Measurements from ENCODE around the gene ADAMTS6.

Gene ADAMTS6

DNA sequence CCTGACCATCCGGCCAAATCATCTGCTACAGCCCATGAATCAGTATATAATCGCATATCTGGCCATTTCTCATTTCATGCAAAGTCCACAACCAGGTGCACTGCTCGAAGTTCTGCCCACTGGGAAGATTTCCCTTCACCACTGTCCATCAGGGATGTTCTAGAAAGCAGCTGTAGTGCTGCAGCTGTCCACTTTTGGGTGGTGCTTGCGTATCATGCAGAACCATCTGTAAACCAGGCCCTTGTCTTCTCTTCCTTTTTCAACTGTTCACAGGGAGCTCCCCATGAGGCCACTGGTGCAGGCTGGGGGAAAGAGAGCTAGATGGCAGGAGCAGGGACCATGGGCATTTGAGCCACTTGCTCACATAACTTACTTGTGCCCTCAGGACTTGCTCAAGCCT is 7.4 kb upstream of the ADAMTS6 start:
- no peak for TF ChIP-seq FOXM1 (IDR thresholded peaks at IDR 0.05; ENCODE audit: borderline replicate concordance, low read depth)
- TF ChIP-seq, protein P1, sequence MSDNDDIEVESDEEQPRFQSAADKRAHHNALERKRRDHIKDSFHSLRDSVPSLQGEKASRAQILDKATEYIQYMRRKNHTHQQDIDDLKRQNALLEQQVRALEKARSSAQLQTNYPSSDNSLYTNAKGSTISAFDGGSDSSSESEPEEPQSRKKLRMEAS (IDR thresholded peaks at IDR 0.05) = no peak
- no peak for TF ChIP-seq RAD21 (IDR thresholded peaks at IDR 0.05; ENCODE audit: low read depth)
- TF ChIP-seq TEAD4 (IDR thresholded peaks at IDR 0.05) = no peak
- TF ChIP-seq EGR1 (IDR thresholded peaks at IDR 0.05) = no peak
- no peak for TF ChIP-seq YY1 (IDR thresholded peaks at IDR 0.05; ENCODE audit: low read depth)
- no peak for TF ChIP-seq NFIC (IDR thresholded peaks at IDR 0.05)
- TF ChIP-seq ZBTB7A (IDR thresholded peaks at IDR 0.05; ENCODE audit: low read depth) = no peak
- TF ChIP-seq, protein P2, sequence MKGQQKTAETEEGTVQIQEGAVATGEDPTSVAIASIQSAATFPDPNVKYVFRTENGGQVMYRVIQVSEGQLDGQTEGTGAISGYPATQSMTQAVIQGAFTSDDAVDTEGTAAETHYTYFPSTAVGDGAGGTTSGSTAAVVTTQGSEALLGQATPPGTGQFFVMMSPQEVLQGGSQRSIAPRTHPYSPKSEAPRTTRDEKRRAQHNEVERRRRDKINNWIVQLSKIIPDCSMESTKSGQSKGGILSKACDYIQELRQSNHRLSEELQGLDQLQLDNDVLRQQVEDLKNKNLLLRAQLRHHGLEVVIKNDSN (IDR thresholded peaks at IDR 0.05) = no peak
- no peak for TF ChIP-seq CEBPB (IDR thresholded peaks at IDR 0.05)
- TF ChIP-seq EP300 (IDR thresholded peaks at IDR 0.05; ENCODE audit: borderline replicate concordance) = no peak
- TF ChIP-seq TAF1 (IDR thresholded peaks at IDR 0.05; ENCODE audit: low read depth) = no peak
- no peak for TF ChIP-seq TCF12 (IDR thresholded peaks at IDR 0.05; ENCODE audit: low read depth)
- TF ChIP-seq CREB1 (IDR thresholded peaks at IDR 0.05; ENCODE audit: low read depth) = no peak
- TF ChIP-seq, protein P3, sequence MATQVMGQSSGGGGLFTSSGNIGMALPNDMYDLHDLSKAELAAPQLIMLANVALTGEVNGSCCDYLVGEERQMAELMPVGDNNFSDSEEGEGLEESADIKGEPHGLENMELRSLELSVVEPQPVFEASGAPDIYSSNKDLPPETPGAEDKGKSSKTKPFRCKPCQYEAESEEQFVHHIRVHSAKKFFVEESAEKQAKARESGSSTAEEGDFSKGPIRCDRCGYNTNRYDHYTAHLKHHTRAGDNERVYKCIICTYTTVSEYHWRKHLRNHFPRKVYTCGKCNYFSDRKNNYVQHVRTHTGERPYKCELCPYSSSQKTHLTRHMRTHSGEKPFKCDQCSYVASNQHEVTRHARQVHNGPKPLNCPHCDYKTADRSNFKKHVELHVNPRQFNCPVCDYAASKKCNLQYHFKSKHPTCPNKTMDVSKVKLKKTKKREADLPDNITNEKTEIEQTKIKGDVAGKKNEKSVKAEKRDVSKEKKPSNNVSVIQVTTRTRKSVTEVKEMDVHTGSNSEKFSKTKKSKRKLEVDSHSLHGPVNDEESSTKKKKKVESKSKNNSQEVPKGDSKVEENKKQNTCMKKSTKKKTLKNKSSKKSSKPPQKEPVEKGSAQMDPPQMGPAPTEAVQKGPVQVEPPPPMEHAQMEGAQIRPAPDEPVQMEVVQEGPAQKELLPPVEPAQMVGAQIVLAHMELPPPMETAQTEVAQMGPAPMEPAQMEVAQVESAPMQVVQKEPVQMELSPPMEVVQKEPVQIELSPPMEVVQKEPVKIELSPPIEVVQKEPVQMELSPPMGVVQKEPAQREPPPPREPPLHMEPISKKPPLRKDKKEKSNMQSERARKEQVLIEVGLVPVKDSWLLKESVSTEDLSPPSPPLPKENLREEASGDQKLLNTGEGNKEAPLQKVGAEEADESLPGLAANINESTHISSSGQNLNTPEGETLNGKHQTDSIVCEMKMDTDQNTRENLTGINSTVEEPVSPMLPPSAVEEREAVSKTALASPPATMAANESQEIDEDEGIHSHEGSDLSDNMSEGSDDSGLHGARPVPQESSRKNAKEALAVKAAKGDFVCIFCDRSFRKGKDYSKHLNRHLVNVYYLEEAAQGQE (IDR thresholded peaks at IDR 0.05; ENCODE audit: low read depth) = no peak

DNA sequence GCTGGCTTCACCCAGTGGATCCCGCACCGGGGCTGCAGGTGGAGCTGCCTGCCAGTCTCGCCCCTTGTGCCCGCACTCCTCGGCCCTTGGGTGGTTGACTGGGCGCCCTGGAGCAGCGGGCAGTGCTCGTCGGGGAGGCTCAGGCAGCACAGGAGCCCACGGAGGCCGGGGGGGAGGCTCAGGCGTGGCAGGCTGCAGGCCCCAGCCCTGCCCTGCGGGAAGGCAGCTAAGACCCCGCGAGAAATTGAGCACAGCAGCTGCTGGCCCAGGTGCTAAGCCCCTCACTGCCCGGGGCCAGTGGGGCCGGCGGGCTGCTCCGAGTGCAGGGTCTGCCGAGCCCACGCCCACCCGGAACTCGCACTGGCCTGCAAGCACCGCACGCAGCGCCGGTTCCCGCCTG is 3.7 kb upstream of the ADAMTS6 start:
- TF ChIP-seq, protein P1 (IDR thresholded peaks at IDR 0.05) = no peak
- TF ChIP-seq NFIC (IDR thresholded peaks at IDR 0.05) (no peak), TEAD4 (IDR thresholded peaks at IDR 0.05) (no peak), ZBTB7A (IDR thresholded peaks at IDR 0.05; ENCODE audit: low read depth) (no peak)
- TF ChIP-seq, protein P3 (IDR thresholded peaks at IDR 0.05; ENCODE audit: low read depth) = no peak
- TF ChIP-seq, protein P2 (IDR thresholded peaks at IDR 0.05) = no peak

DNA sequence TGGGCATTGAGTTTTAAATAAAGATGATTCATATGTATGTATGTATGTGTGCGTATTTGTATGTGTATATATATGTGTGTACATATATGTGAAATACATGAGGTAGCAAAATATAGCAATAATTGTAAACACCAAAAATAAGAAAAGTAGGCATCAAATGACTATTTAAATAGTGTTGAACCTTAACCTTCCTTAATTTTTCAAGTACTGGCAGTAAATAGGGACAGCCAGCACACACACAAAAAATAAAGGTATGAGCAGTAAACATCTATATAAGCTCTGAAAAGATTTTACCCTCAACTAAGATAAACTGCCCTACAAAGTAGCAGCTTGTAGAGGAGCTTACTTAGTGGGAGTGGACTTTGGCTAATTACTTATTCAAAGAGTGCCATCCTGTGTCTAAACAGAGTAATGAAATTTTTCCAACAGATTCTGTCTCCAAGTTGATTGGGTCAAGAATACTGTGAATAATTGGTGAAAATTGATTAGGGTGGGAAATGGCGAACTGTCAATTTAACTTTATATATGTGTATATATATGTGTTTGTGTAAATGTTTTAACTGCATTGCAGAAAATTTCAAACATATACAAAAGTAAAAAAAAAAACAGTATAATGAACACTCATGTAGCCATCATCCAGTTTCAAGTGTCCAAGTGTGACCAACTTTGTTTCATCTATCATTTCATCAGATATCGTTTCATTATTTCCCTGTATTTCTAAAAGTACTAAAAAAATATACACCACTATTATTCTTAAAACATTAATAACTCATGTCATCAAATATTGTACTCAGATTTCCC is 2.0 kb upstream of the ADAMTS6 start:
- peak; percentile 79 for TF ChIP-seq RAD21 (IDR thresholded peaks at IDR 0.05; ENCODE audit: low read depth)
- no peak for TF ChIP-seq TCF12 (IDR thresholded peaks at IDR 0.05; ENCODE audit: low read depth)

DNA sequence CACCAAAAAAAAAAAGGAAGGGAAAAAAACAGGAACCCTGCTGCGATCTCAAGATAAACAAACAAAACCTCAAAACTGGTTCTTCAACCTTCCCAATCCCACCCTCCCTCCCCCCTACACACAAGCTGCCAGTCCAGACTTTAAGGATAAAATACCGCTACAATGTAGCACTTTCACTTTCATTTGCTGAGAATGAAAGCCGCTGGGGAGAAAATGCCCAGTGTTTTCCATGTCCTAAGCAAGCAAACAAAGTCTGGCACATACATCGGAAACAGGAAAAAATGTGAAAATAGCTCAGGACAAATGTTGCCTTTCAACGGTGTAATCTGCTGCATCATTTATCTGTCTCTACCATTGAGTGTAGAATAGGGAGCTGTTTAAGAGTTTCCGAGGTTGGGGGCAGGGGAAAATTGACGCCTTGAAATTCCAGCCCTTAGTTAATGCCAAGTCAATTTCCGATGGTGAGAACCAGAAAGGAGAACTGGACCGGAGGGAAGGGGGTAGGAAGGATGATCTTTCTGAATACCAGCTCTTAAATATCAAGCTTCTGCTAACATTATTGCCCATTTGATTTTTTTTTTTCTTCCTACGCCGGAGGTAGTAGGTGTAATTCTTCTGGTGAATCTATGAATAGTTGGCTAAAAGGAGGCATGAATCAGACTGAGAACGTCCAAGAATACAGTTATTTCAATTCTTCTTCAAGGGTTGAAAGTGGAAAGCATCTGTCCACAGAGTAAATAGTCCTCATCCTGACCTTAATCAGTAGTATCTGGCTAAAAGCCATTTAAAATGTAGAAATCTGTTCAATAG is 1.2 kb upstream of the ADAMTS6 start:
- TF ChIP-seq, protein P1 (IDR thresholded peaks at IDR 0.05) = no peak
- TF ChIP-seq TEAD4 (IDR thresholded peaks at IDR 0.05) (no peak), CREB1 (IDR thresholded peaks at IDR 0.05; ENCODE audit: low read depth) (no peak), TAF1 (IDR thresholded peaks at IDR 0.05; ENCODE audit: low read depth) (no peak), YY1 (IDR thresholded peaks at IDR 0.05; ENCODE audit: low read depth) (no peak), ZBTB7A (IDR thresholded peaks at IDR 0.05; ENCODE audit: low read depth) (no peak), RAD21 (IDR thresholded peaks at IDR 0.05; ENCODE audit: low read depth) (no peak), CEBPB (IDR thresholded peaks at IDR 0.05) (no peak), EP300 (IDR thresholded peaks at IDR 0.05; ENCODE audit: borderline replicate concordance) (no peak)
- TF ChIP-seq, protein P3 (IDR thresholded peaks at IDR 0.05; ENCODE audit: low read depth) = no peak

Measured in Ishikawa (cell line).